ENCODE measurements around the gene INAFM2. TPM values are rescaled to one million over a fixed set of nuclear protein-coding genes. Genes with fewer than 3 reads are reported as not detected.

INAFM2 gene
- polyA plus RNA-seq, 3 donors: 5.1 to 19.6 (median 8.3) TPM

DNA sequence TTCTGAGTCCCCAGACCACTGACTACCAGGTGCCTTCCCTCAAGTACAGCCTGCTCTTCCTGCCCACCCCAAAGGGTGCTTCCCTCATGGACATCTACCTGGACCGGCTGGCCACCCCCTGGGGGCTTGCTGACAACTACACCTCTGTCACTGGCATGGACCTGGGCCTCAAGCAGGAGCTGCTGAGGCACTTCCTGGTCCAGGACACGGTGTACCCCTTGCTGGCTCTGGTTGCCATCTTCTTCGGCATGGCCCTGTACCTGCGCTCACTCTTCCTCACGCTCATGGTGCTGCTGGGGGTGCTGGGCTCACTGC lies 43.8 kb downstream of the INAFM2 start:
- Histone ChIP-seq H3K4me2 (replicated peaks; ENCODE audit: extremely low read depth, low read length, poor library complexity, severe bottlenecking) (peak overlapping the region; percentile 97), H4K20me1 (ENCODE audit: insufficient read depth, low read length) (peaks cover 3% of the 10 kb centered on the region), H3K9ac (ENCODE audit: insufficient read depth, low read length, poor library complexity, severe bottlenecking) (peak overlapping the region; percentile 53), H3K4me3 (replicated peaks in 1 of 3; ENCODE audit: low read depth in 2 of 3, low read length in 3 of 3) (peak overlapping the region; percentile 41 to 78 (median 62)), H3K4me1 (ENCODE audit: control insufficient read depth in 1 of 2, insufficient read depth in 2 of 2, low read length in 2 of 2) (peaks cover 16 to 25% of the 10 kb centered on the region in 2 donors), H3K9me3 (replicated peaks in 1 of 2; ENCODE audit: control insufficient read depth in 1 of 2, insufficient read depth in 1 of 2, low read length in 2 of 2) (no peaks in the 10 kb centered on the region), H3K79me2 (ENCODE audit: insufficient read depth, low read length) (no peaks in the 10 kb centered on the region), H3K27me3 (ENCODE audit: control insufficient read depth in 2 of 2, insufficient read depth in 2 of 2, low read length in 2 of 2) (no peaks in the 10 kb centered on the region), H2AFZ (ENCODE audit: insufficient read depth, low read depth, low read length, poor library complexity, severe bottlenecking) (peak overlapping the region; percentile 94), H3K36me3 (replicated peaks in 1 of 2; ENCODE audit: control insufficient read depth in 1 of 2, insufficient read depth in 2 of 2, low read length in 2 of 2) (peaks cover 0 to 3% of the 10 kb centered on the region in 2 donors), H3K27ac (ENCODE audit: low read depth in 1 of 2, low read length in 2 of 2) (no peak overlapping the region)
- WGBS (ENCODE audit: insufficient coverage): 66% methylated on average over 5 of the region's 5 CpGs
- no peaks in the 10 kb centered on the region for H3K9me3 Mint-ChIP-seq
- H3K27ac Mint-ChIP-seq: peak overlapping the region in 3 of 7 donors; percentile 4 to 83 (median 58)
- H3K4me3 Mint-ChIP-seq: peak overlapping the region; percentile 76 to 91
- DNase-seq: no peak
- peaks cover 22% of the 10 kb centered on the region for H3K4me1 Mint-ChIP-seq
- peaks cover 2 to 12% (median 6%) of the 10 kb centered on the region in 3 donors for H3K27me3 Mint-ChIP-seq (ENCODE audit: low read depth in 3 of 3)
- intact Hi-C loops (cut with micrococcal nuclease): loop anchor here (5.0 kb wide), 2 partner anchors 40 to 55 kb away; partner anchors contain the start of gene IVD (in 1 of the 2)
- TF ChIP-seq, protein P1, sequence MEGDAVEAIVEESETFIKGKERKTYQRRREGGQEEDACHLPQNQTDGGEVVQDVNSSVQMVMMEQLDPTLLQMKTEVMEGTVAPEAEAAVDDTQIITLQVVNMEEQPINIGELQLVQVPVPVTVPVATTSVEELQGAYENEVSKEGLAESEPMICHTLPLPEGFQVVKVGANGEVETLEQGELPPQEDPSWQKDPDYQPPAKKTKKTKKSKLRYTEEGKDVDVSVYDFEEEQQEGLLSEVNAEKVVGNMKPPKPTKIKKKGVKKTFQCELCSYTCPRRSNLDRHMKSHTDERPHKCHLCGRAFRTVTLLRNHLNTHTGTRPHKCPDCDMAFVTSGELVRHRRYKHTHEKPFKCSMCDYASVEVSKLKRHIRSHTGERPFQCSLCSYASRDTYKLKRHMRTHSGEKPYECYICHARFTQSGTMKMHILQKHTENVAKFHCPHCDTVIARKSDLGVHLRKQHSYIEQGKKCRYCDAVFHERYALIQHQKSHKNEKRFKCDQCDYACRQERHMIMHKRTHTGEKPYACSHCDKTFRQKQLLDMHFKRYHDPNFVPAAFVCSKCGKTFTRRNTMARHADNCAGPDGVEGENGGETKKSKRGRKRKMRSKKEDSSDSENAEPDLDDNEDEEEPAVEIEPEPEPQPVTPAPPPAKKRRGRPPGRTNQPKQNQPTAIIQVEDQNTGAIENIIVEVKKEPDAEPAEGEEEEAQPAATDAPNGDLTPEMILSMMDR (IDR thresholded peaks at IDR 0.05): no peak
- peaks cover 11% of the 10 kb centered on the region in 2 donors for H3K36me3 Mint-ChIP-seq

DNA sequence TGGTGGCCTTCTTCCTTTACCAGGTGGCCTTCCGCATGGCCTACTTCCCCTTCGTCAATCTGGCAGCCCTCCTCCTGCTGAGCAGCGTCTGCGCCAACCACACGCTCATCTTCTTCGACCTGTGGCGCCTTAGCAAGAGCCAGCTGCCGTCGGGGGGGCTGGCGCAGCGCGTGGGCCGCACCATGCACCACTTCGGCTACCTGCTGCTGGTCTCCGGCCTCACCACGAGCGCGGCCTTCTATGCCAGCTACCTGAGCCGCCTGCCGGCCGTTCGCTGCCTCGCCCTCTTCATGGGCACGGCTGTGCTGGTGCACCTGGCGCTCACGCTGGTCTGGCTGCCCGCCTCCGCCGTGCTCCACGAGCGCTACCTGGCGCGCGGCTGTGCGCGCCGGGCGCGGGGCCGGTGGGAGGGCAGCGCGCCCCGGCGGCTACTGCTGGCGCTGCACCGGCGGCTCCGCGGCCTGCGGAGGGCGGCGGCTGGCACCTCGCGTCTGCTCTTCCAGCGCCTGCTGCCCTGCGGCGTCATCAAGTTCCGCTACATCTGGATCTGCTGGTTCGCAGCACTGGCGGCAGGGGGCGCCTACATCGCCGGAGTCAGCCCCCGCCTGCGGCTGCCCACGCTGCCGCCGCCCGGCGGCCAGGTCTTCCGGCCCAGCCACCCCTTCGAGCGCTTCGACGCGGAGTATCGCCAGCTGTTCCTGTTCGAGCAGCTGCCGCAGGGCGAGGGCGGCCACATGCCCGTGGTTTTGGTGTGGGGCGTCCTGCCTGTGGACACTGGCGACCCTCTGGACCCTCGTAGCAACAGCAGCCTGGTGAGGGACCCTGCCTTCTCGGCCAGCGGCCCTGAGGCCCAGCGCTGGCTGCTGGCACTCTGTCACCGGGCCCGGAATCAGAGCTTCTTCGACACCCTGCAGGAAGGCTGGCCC lies 44.5 kb downstream of the INAFM2 start:
- peak; percentile 91 to 93 (median 91) for DNase-seq
- no peaks in the 10 kb centered on the region for H3K9me3 ChIP-seq (replicated peaks in 1 of 2; ENCODE audit: control insufficient read depth in 1 of 2, insufficient read depth in 1 of 2, low read length in 2 of 2)
- H3K4me1 Mint-ChIP-seq: peaks cover 28% of the 10 kb centered on the region
- peak overlapping the region; percentile 41 to 78 (median 62) for H3K4me3 ChIP-seq (replicated peaks in 1 of 3; ENCODE audit: low read depth in 2 of 3, low read length in 3 of 3)
- peak overlapping the region in 5 of 7 donors; percentile 4 to 83 (median 58) for H3K27ac Mint-ChIP-seq
- H4K20me1 ChIP-seq (ENCODE audit: insufficient read depth, low read length): peaks cover 3% of the 10 kb centered on the region
- H3K9me3 Mint-ChIP-seq: no peaks in the 10 kb centered on the region
- no peaks in the 10 kb centered on the region for H3K27me3 ChIP-seq (ENCODE audit: control insufficient read depth in 2 of 2, insufficient read depth in 2 of 2, low read length in 2 of 2)
- TF ChIP-seq, protein P1 (IDR thresholded peaks at IDR 0.05): peak; percentile 99
- peak overlapping the region; percentile 76 to 91 for H3K4me3 Mint-ChIP-seq
- peak overlapping the region; percentile 94 for H2AFZ ChIP-seq (ENCODE audit: insufficient read depth, low read depth, low read length, poor library complexity, severe bottlenecking)
- peaks cover 21 to 30% of the 10 kb centered on the region in 2 donors for H3K4me1 ChIP-seq (ENCODE audit: control insufficient read depth in 1 of 2, insufficient read depth in 2 of 2, low read length in 2 of 2)
- H3K4me2 ChIP-seq (replicated peaks; ENCODE audit: extremely low read depth, low read length, poor library complexity, severe bottlenecking): peak overlapping the region; percentile 97
- no peak overlapping the region for H3K27ac ChIP-seq (ENCODE audit: low read depth in 1 of 2, low read length in 2 of 2)
- peaks cover 5 to 6% of the 10 kb centered on the region in 2 donors for H3K36me3 Mint-ChIP-seq
- H3K27me3 Mint-ChIP-seq (ENCODE audit: low read depth in 3 of 3): peaks cover 2 to 12% (median 6%) of the 10 kb centered on the region in 3 donors
- intact Hi-C loops (cut with micrococcal nuclease): loop anchor here (1.0 to 5.0 kb wide), 3 partner anchors 39 to 54 kb away; partner anchors contain the start of gene IVD (in 1 of the 2)
- no peaks in the 10 kb centered on the region for H3K79me2 ChIP-seq (ENCODE audit: insufficient read depth, low read length)
- no peaks in the 10 kb centered on the region for H3K36me3 ChIP-seq (replicated peaks in 1 of 2; ENCODE audit: control insufficient read depth in 1 of 2, insufficient read depth in 2 of 2, low read length in 2 of 2)
- H3K9ac ChIP-seq (ENCODE audit: insufficient read depth, low read length, poor library complexity, severe bottlenecking): peak overlapping the region; percentile 53
- WGBS (ENCODE audit: insufficient coverage): 7% methylated on average over 91 of the region's 91 CpGs

Data from CD14-positive monocyte (primary cell).